Subcutaneous adipose tissue (tissue), 4 donors: Measurements from ENCODE around the gene KHDRBS1. TPM values are rescaled to one million over a fixed set of nuclear protein-coding genes. Genes with fewer than 3 reads are reported as not detected.

ENCODE experiments used
- CTCF ChIP-seq: fragments of 450-650 bp; IDR thresholded peaks from one replicate; pipeline ENCODE4 v1.5.1; 2016; ENCODE audit warnings: low read depth, mild to moderate bottlenecking, control low read depth, antibody characterized with exemption, moderate library complexity
- total RNA-seq, 4 donors: library from RNA; depleted of rRNA; stranded (reverse); fragments of >200 nt; gene quantifications; one replicate each; pipeline ENCODE4 v1.1.0, GENCODE V29; 2016

KHDRBS1 gene
- total RNA-seq, 4 donors from 2014 or later = 56.4 to 92.9 (median 63.2) TPM

GRCh38 chr1:32014948-32015273 is 1.2 kb downstream of the KHDRBS1 start:
- no peak for TF ChIP-seq CTCF

DNA sequence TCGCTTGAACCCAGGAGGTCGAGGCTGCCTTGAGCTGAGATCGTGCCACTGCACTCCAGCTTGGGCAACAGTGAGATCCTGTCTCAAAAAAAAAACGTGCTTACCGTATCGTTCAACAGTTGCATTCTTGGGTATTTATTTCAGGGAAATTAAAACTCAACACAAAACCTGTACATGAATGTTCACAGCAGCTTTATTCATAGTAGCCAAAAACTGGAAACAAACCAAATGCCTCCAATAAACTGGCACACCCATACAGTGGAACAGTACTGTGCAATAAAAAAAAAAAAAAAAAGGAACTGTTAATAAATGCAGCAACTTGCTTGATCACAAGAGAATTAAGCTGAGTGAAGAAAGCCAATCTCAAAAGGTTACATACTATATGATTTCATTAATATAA is 6.7 kb downstream of the KHDRBS1 start:
- TF ChIP-seq CTCF = no peak

- no peak for TF ChIP-seq CTCF
Observed at GRCh38 chr1:32023351-32023750, 9.7 kb downstream of the KHDRBS1 start.

- no peak for TF ChIP-seq CTCF
Observed at GRCh38 chr1:32025515-32025914, 11.8 kb downstream of the KHDRBS1 start.

DNA sequence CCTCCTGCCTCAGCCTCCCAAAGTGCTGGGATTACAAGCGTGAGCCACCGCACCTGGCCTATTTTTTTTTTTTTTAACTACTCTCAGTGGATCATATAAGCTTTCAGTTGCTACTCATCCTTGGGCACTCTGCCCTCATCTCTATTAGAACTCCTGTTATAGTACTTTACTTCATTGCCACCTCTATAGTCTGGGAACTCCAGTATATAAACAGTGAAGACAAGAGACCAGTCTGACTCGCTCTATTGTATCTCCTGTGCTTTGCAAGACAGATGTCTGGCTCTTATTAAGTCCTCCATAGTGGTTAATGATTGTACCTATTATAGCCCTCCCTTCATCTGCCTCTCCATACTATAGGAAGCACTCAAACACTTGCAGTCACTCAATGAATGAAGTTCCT is 15.1 kb downstream of the KHDRBS1 start:
- no peak for TF ChIP-seq CTCF

DNA sequence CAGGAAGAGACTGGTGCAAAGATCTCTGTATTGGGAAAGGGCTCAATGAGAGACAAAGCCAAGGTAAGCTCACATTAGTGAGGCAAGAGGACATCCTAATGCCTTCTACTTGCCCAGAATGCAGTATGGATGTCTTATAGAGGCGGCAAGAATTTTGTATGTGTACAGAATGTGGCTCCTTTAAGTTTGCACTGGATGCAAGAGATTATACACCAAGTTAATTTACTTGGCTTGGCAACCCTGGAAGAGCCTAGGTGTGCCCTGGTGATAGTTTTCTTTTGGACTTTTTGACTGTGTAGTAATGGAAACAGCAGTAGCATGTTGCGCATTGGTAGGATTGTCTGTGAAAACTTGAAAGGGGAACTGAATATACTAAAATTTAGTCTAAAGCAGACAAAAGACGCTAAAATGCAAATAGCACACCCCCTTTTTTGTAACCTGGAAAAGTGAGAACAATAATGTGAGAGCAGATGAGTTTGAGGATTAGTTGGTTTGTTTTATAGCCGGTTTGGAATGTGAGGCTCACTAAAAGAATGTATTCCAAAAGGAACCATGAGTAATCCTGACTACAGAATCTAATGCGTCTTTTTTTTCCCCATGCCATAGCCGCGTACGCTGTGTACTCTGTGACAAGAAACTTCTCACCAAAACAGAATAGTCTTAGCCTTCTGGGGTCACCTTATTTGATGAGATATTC is 18.1 kb downstream of the KHDRBS1 start:
- no peak for TF ChIP-seq CTCF

DNA sequence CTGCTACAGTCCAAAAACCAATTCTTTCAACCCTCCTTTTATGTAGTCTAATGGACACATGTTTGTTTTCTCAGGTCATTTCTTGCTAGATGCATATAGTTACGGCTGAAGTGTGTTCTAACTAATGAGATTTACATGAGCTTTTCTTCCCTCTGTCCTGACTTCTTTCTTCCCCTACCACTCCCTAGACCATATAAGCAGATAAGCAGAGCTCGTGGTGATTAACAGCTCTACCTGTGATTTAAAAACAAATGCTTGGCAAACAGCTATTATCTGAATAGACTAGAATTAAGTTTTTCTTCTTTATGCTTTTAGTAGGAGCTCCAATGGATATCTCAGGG is 18.6 kb downstream of the KHDRBS1 start:
- no peak for TF ChIP-seq CTCF
